ENCODE measurements around the gene PTPN11. TPM values are rescaled to one million over a fixed set of nuclear protein-coding genes. Genes with fewer than 3 reads are reported as not detected.
A peak's percentile ranks its signal among the peaks of the same experiment; 100 is the strongest.
"Not testable (repeated sequence)": the region's sequence is repeated elsewhere in the genome, so short reads cannot be mapped to it uniquely, and the experiment has no call there.

The PTPN11 gene
- total RNA-seq, 2 donors from 2014 or later = 31.6 to 47.1 TPM

- TF ChIP-seq POLR2A (IDR thresholded peaks at IDR 0.05) = no peak
- TF ChIP-seq CTCF (IDR thresholded peaks at IDR 0.05) = no peak
- Histone ChIP-seq H3K27ac (no peak overlapping the region), H3K27me3 (no peaks in the 10 kb centered on the region), H3K4me3 (no peak overlapping the region), H3K36me3 (replicated peaks in 1 of 2; ENCODE audit: insufficient read depth in 1 of 2, low read depth in 2 of 2) (peaks cover 0 to 16% of the 10 kb centered on the region in 2 donors), H3K4me1 (no peaks in the 10 kb centered on the region), H3K9me3 (no peaks in the 10 kb centered on the region)
- intact Hi-C loops (cut with DNase I) = no loop called here
- DNase-seq = no peak
- no peak for ATAC-seq
- 88 to 90% methylated on average over 3 to 5 of the region's 5 CpGs for WGBS, 2 donors
Observed at GRCh38 chr12:112401054-112401453, 17.7 kb upstream of the PTPN11 start.

- ATAC-seq = no peak
- Histone ChIP-seq H3K9me3 (no peaks in the 10 kb centered on the region), H3K36me3 (replicated peaks in 1 of 2; ENCODE audit: insufficient read depth in 1 of 2, low read depth in 2 of 2) (peaks cover 7 to 21% of the 10 kb centered on the region in 2 donors), H3K4me1 (peaks cover 1% of the 10 kb centered on the region), H3K27ac (no peak overlapping the region), H3K27me3 (no peaks in the 10 kb centered on the region), H3K4me3 (no peak overlapping the region)
- no peak for DNase-seq
- WGBS, 2 donors = 41 to 43% methylated on average over 5 of the region's 5 CpGs
- intact Hi-C loops (cut with DNase I) = no loop called here
- TF ChIP-seq CTCF (IDR thresholded peaks at IDR 0.05) (no peak), POLR2A (IDR thresholded peaks at IDR 0.05) (no peak)
Observed at GRCh38 chr12:112401903-112402498, 16.7 kb upstream of the PTPN11 start.

GRCh38 chr12:112406519-112407488, 11.9 kb upstream of the PTPN11 start:
- H3K9me3 ChIP-seq = no peaks in the 10 kb centered on the region
- H3K27me3 ChIP-seq = no peaks in the 10 kb centered on the region
- intact Hi-C loops (cut with DNase I) = no loop called here
- TF ChIP-seq POLR2A (IDR thresholded peaks at IDR 0.05) (no peak), CTCF (IDR thresholded peaks at IDR 0.05) (no peak)
- no peak for DNase-seq
- ATAC-seq = no peak
- no peak overlapping the region for H3K4me3 ChIP-seq
- peak overlapping the region in 1 of 4 donors; percentile 19 for H3K27ac ChIP-seq
- H3K36me3 ChIP-seq (replicated peaks in 1 of 2; ENCODE audit: insufficient read depth in 1 of 2, low read depth in 2 of 2) = peaks cover 7 to 25% of the 10 kb centered on the region in 2 donors
- H3K4me1 ChIP-seq = peaks cover 19% of the 10 kb centered on the region
- WGBS, 2 donors = 72 to 77% methylated on average over 11 of the region's 11 CpGs

- WGBS, 2 donors = 73 to 80% methylated on average over 6 of the region's 6 CpGs
- DNase-seq; H3K27ac ChIP-seq; H3K27me3 ChIP-seq; ATAC-seq; H3K4me3 ChIP-seq; H3K9me3 ChIP-seq; intact Hi-C loops (cut with DNase I): not testable (repeated sequence)
- Histone ChIP-seq H3K36me3 (replicated peaks in 1 of 2; ENCODE audit: insufficient read depth in 1 of 2, low read depth in 2 of 2) (peaks cover 7 to 25% of the 10 kb centered on the region in 2 donors), H3K4me1 (peaks cover 19% of the 10 kb centered on the region)
Observed at GRCh38 chr12:112407683-112408082, 11.1 kb upstream of the PTPN11 start.

- TF ChIP-seq POLR2A (IDR thresholded peaks at IDR 0.05) (no peak), CTCF (IDR thresholded peaks at IDR 0.05) (no peak)
- peak overlapping the region; percentile 78 to 81 for H3K4me3 ChIP-seq
- DNase-seq (no peak), ATAC-seq (no peak)
- H3K4me1 ChIP-seq = peaks cover 20% of the 10 kb centered on the region
- WGBS, 2 donors = 12 to 14% methylated on average over 5 of the region's 5 CpGs
- H3K36me3 ChIP-seq (replicated peaks in 1 of 2; ENCODE audit: insufficient read depth in 1 of 2, low read depth in 2 of 2) = peaks cover 7 to 25% of the 10 kb centered on the region in 2 donors
- no peaks in the 10 kb centered on the region for H3K9me3 ChIP-seq
- intact Hi-C loops (cut with DNase I) = no loop called here
- no peaks in the 10 kb centered on the region for H3K27me3 ChIP-seq
- peak overlapping the region; percentile 80 to 93 (median 89) for H3K27ac ChIP-seq
Observed at GRCh38 chr12:112408621-112409020, 10.1 kb upstream of the PTPN11 start.
